Neural cell (in vitro differentiated cells): ENCODE results near the gene NEK10. TPM values are rescaled to one million over a fixed set of nuclear protein-coding genes. Genes with fewer than 3 reads are reported as not detected.

Experiments
- H2AFZ ChIP-seq: fragments of 200-600, 300-800 bp; sonication (generic), shearing (Covaris generic); 2 replicates; pipeline ENCODE4 v1.6.0; 2014; ENCODE audit warnings: low read depth, mild to moderate bottlenecking, antibody characterized with exemption, low read length, moderate library complexity
- H3F3A ChIP-seq: fragments of 200-600 bp; shearing (Covaris generic); 2 replicates; pipeline ENCODE4 v1.6.1; 2016; ENCODE audit warnings: mild to moderate bottlenecking, moderate library complexity, mixed read lengths, antibody characterized with exemption, low read length; ENCODE audit not compliant: insufficient read depth, poor library complexity, severe bottlenecking
- H3K27ac ChIP-seq: fragments of 200-600, 300-800 bp; sonication (generic), shearing (Covaris generic); 2 replicates; pipeline ENCODE4 v1.5.1; 2014; ENCODE audit warnings: mild to moderate bottlenecking, low read length, moderate library complexity
- H3K27me3 ChIP-seq: fragments of 300-800, 200-600 bp; sonication (generic), shearing (Covaris generic); 2 replicates; pipeline ENCODE4 v1.6.0; 2014; ENCODE audit warnings: mild to moderate bottlenecking, low read depth, low read length, moderate library complexity; ENCODE audit not compliant: insufficient read depth
- H3K36me3 ChIP-seq: fragments of 300-800, 200-600 bp; sonication (generic), shearing (Covaris generic); 2 replicates; pipeline ENCODE4 v1.5.1; 2014; ENCODE audit warnings: mild to moderate bottlenecking, antibody characterized with exemption, low read length, moderate library complexity; ENCODE audit not compliant: insufficient read depth
- H3K4me2 ChIP-seq: fragments of 300-800, 200-600 bp; sonication (generic), shearing (Covaris generic); 2 replicates; pipeline ENCODE4 v1.6.0; 2014; ENCODE audit warnings: mild to moderate bottlenecking, low read length
- H3K4me3 ChIP-seq: fragments of 300-800, 200-600 bp; sonication (generic), shearing (Covaris generic); 2 replicates; pipeline ENCODE4 v1.5.1; 2014; ENCODE audit warnings: mild to moderate bottlenecking, low read length, moderate library complexity
- H3K79me2 ChIP-seq: fragments of 200-600 bp; shearing (Covaris generic); replicated peaks from 2 replicates; pipeline ENCODE4 v1.6.0; 2014; ENCODE audit warnings: mild to moderate bottlenecking, low read length, moderate library complexity; ENCODE audit not compliant: insufficient read depth
- H3K9ac ChIP-seq: fragments of 300-800, 200-600 bp; sonication (generic), shearing (Covaris generic); 2 replicates; pipeline ENCODE4 v1.6.1; 2016; ENCODE audit warnings: mild to moderate bottlenecking, low read length, mixed read lengths
- H3K9me2 ChIP-seq: fragments of 200-600 bp; shearing (Covaris generic); 2 replicates; pipeline ENCODE4 v1.6.1; 2016; ENCODE audit warnings: mild to moderate bottlenecking, low read length, mixed read lengths; ENCODE audit not compliant: insufficient read depth
- H3K9me3 ChIP-seq: fragments of 200-600, 300-800 bp; sonication (generic), shearing (Covaris generic); 2 replicates; pipeline ENCODE4 v1.6.1; 2016; ENCODE audit warnings: mild to moderate bottlenecking, mixed run types, low read length, moderate library complexity, mixed read lengths
- H4K20me1 ChIP-seq: fragments of 200-600 bp; shearing (Covaris generic); 2 replicates; pipeline ENCODE4 v1.6.1; 2016; ENCODE audit warnings: mild to moderate bottlenecking, mixed run types; ENCODE audit not compliant: insufficient read depth
- EP300 ChIP-seq: fragments of 450-650 bp; conservative IDR thresholded peaks from 2 replicates; pipeline ENCODE4 v1.6.1; 2014; ENCODE audit warnings: antibody characterized with exemption, mild to moderate bottlenecking, moderate library complexity; ENCODE audit not compliant: poor library complexity, severe bottlenecking
- EZH2 ChIP-seq: fragments of 200-600, 300-800 bp; shearing (Covaris generic), sonication (generic); IDR thresholded peaks from 2 replicates; pipeline ENCODE4 v1.6.1; 2014; ENCODE audit warnings: antibody characterized with exemption, low read length, borderline replicate concordance, mild to moderate bottlenecking; ENCODE audit not compliant: insufficient read depth, poor library complexity, severe bottlenecking
- MXI1 ChIP-seq: fragments of 450-650 bp; conservative IDR thresholded peaks from 2 replicates; pipeline ENCODE4 v1.6.1; 2014; ENCODE audit warnings: antibody characterized with exemption, mild to moderate bottlenecking; ENCODE audit not compliant: poor library complexity, severe bottlenecking
- POLR2AphosphoS5 ChIP-seq: IDR thresholded peaks from 2 replicates; pipeline ENCODE4 v1.6.1; 2012
- RAD21 ChIP-seq: fragments of 450-650 bp; conservative IDR thresholded peaks from 2 replicates; pipeline ENCODE4 v1.6.1; 2014; ENCODE audit warnings: antibody characterized with exemption, mild to moderate bottlenecking, moderate library complexity
- SMC3 ChIP-seq: fragments of 450-650 bp; conservative IDR thresholded peaks from 2 replicates; pipeline ENCODE4 v1.6.1; 2014; ENCODE audit warnings: antibody characterized with exemption, mild to moderate bottlenecking, moderate library complexity; ENCODE audit not compliant: poor library complexity
- TAF1 ChIP-seq: IDR thresholded peaks from 2 replicates; pipeline ENCODE4 v1.6.1; 2012; ENCODE audit warnings: low read depth
- polyA plus RNA-seq: library from polyadenylated mRNA; depleted of rRNA; stranded (reverse); fragments of >200 nt; gene quantifications from 2 replicates; pipeline ENCODE4 v1.2.3, GENCODE V29; 2014
- TF ChIP-seq, protein P1 (sequence below): IDR thresholded peaks from 2 replicates; pipeline ENCODE4 v1.6.1; 2012; ENCODE audit warnings: borderline replicate concordance

NEK10 gene
- polyA plus RNA-seq, 1 donor from 2014 or later: 17.6 TPM

DNA sequence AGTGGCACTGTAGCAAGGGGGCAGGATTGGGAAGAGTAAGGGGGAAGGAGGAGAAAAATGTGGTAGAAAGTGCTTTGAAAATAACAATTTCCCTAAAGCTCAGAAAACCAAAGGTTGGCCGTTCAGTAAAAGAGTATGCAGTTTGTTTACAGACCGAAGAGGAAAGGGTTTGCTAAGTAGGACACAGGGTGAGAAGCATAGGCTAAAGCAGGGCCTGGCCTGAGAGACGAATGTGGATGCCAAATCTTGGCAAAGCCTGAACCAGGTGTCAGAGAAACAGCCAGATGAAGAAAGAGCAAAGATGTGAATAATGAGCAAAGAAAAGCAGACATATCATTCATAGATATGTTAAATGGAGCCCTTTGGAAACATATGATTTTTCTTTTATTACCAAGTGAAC, 17.1 kb downstream of the NEK10 start:
- no peaks in the 10 kb centered on the region for H3K9me2 ChIP-seq
- H3K4me2 ChIP-seq: no peak overlapping the region
- no peaks in the 10 kb centered on the region for H3K9me3 ChIP-seq
- H3K36me3 ChIP-seq: no peaks in the 10 kb centered on the region
- no peak for TF ChIP-seq EZH2
- no peak for TF ChIP-seq SMC3
- TF ChIP-seq RAD21: no peak
- no peak for TF ChIP-seq MXI1
- TF ChIP-seq, protein P1, sequence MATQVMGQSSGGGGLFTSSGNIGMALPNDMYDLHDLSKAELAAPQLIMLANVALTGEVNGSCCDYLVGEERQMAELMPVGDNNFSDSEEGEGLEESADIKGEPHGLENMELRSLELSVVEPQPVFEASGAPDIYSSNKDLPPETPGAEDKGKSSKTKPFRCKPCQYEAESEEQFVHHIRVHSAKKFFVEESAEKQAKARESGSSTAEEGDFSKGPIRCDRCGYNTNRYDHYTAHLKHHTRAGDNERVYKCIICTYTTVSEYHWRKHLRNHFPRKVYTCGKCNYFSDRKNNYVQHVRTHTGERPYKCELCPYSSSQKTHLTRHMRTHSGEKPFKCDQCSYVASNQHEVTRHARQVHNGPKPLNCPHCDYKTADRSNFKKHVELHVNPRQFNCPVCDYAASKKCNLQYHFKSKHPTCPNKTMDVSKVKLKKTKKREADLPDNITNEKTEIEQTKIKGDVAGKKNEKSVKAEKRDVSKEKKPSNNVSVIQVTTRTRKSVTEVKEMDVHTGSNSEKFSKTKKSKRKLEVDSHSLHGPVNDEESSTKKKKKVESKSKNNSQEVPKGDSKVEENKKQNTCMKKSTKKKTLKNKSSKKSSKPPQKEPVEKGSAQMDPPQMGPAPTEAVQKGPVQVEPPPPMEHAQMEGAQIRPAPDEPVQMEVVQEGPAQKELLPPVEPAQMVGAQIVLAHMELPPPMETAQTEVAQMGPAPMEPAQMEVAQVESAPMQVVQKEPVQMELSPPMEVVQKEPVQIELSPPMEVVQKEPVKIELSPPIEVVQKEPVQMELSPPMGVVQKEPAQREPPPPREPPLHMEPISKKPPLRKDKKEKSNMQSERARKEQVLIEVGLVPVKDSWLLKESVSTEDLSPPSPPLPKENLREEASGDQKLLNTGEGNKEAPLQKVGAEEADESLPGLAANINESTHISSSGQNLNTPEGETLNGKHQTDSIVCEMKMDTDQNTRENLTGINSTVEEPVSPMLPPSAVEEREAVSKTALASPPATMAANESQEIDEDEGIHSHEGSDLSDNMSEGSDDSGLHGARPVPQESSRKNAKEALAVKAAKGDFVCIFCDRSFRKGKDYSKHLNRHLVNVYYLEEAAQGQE: no peak
- TF ChIP-seq POLR2AphosphoS5: no peak
- no peak for TF ChIP-seq TAF1
- H3K79me2 ChIP-seq: no peaks in the 10 kb centered on the region
- no peak overlapping the region for H2AFZ ChIP-seq
- no peaks in the 10 kb centered on the region for H4K20me1 ChIP-seq
- H3K27ac ChIP-seq: no peak overlapping the region
- H3K27me3 ChIP-seq: no peaks in the 10 kb centered on the region
- H3F3A ChIP-seq: no peaks in the 10 kb centered on the region
- no peak overlapping the region for H3K4me3 ChIP-seq
- no peak overlapping the region for H3K9ac ChIP-seq

DNA sequence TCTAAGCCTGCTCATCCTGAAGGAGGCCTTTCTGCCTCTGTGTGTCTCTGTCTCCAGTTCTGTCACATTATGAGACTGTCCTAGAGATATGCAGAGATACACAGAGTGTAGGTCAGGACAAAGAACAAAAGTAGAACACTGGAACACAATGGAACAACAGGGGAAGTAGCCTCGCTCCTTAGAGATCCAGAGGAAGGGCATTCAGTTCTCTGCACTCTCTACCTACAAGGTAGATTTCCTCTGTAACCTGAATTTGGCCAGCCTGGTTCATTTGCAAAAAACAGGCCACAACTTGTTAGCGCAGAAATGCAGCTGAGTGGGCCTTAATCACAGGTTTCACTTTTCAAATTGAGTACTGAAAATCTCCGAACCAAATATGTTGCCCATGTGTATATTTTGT, 19.4 kb downstream of the NEK10 start:
- Histone ChIP-seq H2AFZ (no peak overlapping the region), H3F3A (no peaks in the 10 kb centered on the region), H3K9me3 (no peaks in the 10 kb centered on the region), H3K27me3 (no peaks in the 10 kb centered on the region), H3K9ac (no peak overlapping the region), H3K27ac (no peak overlapping the region), H3K9me2 (no peaks in the 10 kb centered on the region), H3K4me2 (no peak overlapping the region), H3K79me2 (no peaks in the 10 kb centered on the region), H4K20me1 (no peaks in the 10 kb centered on the region), H3K4me3 (no peak overlapping the region), H3K36me3 (no peaks in the 10 kb centered on the region)
- TF ChIP-seq EZH2 (no peak), EP300 (no peak), MXI1 (no peak), TAF1 (no peak), RAD21 (no peak), POLR2AphosphoS5 (no peak)

DNA sequence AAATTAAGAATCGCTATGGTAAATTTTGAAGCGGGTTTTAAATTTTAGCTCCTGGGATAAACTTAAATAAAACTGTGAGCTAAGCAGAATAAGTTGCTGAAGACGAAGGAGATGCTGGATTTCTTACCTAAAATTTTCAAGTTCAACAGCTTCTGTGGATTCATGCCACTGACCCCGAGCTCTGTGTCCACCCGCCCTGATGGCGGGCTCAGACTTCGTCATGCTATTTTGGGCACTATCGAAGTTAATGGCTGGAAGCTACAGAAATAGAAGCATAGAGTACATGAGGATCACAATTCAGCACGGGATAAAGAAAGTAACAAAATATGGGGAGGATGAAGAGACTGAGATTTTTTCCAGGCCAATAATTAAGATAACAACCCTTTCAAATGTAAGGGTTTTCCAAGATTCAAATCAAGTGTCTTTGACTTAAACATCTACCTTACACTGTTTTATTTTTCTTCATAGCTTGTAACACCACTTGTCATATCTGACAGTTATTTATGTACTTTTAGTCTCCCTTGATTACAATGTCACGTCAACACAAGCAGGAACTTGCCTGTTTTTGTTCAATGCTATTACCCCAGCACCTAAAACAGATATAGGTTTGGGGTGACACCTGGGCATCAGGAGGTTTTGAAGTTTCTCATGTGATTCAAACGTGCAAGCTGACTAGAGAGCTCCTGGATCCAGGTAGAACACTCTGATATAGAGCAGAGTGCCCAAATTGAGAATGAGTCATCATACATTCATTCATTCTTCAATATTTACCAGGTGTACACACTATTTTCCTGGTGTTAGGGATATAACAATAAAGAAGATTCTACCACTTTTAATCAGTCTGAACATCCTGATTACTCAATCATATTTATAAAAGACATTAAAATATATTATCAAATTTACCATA, 23.0 kb downstream of the NEK10 start:
- H3K9me2 ChIP-seq: no peaks in the 10 kb centered on the region
- no peak overlapping the region for H3K27ac ChIP-seq
- no peaks in the 10 kb centered on the region for H3K9me3 ChIP-seq
- no peaks in the 10 kb centered on the region for H3F3A ChIP-seq
- no peaks in the 10 kb centered on the region for H3K27me3 ChIP-seq
- no peak overlapping the region for H3K4me3 ChIP-seq
- TF ChIP-seq EZH2 (no peak), TAF1 (no peak)
- no peak overlapping the region for H3K4me2 ChIP-seq
- no peaks in the 10 kb centered on the region for H3K79me2 ChIP-seq
- H3K36me3 ChIP-seq: no peaks in the 10 kb centered on the region
- H2AFZ ChIP-seq: no peak overlapping the region
- no peaks in the 10 kb centered on the region for H4K20me1 ChIP-seq
- H3K9ac ChIP-seq: no peak overlapping the region
